ENCODE measurements around the gene KRTAP10-3. TPM values are rescaled to one million over a fixed set of nuclear protein-coding genes. Genes with fewer than 3 reads are reported as not detected.

Gene KRTAP10-3
- total RNA-seq, 1 donor from 2014 or later = not detected

DNA sequence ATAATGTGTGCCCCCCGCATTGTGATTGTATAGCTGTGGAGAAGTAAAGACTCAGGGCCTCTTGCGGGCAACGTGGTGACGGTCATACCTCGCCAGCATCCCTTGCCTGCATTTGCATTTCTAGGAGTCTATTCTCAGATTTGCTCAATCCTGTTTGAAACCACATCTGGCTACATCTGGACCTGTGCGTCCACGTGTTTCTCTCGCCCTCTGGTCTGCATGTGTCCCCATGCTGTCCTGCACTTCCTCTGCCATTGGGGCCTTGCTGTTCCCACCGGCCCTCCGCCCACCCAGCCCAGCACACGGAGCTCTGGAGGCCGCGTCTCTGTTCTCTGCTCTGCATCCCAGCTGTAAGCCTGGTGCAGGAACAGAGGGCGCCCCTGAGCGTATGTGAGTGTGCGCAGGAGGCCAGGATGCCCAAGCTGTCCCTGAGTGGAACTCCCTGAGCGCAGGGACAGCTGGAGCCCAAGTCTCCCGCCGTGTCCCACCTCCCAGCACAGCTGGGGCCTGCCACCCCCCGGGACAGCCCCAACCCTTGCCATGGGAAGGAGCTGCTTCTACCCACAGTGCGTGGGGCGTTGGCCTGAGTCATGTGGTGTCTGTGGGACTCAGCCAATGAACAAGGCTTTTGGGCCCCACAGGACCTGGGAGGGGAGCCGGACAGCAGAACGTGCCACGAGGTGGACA, 8.9 kb downstream of the KRTAP10-3 start:
- peak; percentile 5 for DNase-seq (ENCODE audit: low spot score)

GRCh38 chr21:44548922-44549321, 9.7 kb downstream of the KRTAP10-3 start:
- no peak for DNase-seq (ENCODE audit: low spot score)

DNA sequence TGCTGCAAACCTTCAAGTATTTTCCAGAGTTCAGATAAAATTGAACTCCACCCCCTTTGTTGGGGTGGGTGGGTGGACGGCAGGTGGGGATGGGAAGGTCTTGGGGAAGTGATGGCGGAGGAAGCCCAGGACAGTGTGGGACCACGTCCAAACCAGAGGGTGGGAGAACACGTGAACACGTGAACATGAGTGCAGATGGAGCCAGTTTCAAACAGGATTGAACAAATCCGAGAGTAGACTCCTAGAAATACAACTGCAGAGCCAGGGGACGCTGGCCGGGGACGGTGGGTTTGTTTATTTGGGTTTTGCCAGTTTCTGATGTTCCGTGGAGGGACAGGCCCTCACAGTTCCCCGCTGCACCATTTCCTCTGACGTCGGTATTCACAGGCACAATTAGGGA, 10.2 kb downstream of the KRTAP10-3 start:
- DNase-seq (ENCODE audit: low spot score) = no peak

GRCh38 chr21:44547656-44548331, 10.8 kb downstream of the KRTAP10-3 start:
- no peak for DNase-seq (ENCODE audit: low spot score)

DNA sequence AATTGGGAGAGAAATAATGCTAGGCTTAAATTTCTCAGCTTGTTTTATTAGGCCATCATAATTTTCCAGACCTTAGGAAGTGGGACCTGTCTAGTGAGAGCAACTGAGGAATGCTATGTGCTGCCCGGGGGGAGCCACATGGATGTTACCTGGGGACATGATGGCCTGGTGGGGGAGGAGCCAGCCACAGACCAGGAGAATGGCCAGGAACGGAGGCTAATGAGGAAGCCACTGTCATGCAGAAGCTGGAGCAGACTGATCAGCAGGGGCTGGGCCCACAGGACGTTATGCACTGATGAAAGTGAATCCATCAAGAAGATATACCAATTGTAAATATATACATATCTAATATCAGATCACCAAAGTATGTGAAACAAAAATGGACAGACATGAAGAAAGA, 14.0 kb downstream of the KRTAP10-3 start:
- DNase-seq (ENCODE audit: low spot score) = no peak

GRCh38 chr21:44542716-44543115, 15.9 kb downstream of the KRTAP10-3 start:
- no peak for DNase-seq (ENCODE audit: low spot score)

- DNase-seq (ENCODE audit: low spot score) = no peak
Measured at GRCh38 chr21:44540741-44541288, 17.8 kb downstream of the KRTAP10-3 start.

GRCh38 chr21:44539991-44540666, 18.5 kb downstream of the KRTAP10-3 start, which contains the start of gene KRTAP10-1:
Gene KRTAP10-1 (minus strand): TSS chr21:44540195. CDS start chr21:44540150, 45 bp downstream.
- no peak for DNase-seq (ENCODE audit: low spot score)

GRCh38 chr21:44539046-44539445, 19.5 kb downstream of the KRTAP10-3 start:
- DNase-seq (ENCODE audit: low spot score) = no peak

DNA sequence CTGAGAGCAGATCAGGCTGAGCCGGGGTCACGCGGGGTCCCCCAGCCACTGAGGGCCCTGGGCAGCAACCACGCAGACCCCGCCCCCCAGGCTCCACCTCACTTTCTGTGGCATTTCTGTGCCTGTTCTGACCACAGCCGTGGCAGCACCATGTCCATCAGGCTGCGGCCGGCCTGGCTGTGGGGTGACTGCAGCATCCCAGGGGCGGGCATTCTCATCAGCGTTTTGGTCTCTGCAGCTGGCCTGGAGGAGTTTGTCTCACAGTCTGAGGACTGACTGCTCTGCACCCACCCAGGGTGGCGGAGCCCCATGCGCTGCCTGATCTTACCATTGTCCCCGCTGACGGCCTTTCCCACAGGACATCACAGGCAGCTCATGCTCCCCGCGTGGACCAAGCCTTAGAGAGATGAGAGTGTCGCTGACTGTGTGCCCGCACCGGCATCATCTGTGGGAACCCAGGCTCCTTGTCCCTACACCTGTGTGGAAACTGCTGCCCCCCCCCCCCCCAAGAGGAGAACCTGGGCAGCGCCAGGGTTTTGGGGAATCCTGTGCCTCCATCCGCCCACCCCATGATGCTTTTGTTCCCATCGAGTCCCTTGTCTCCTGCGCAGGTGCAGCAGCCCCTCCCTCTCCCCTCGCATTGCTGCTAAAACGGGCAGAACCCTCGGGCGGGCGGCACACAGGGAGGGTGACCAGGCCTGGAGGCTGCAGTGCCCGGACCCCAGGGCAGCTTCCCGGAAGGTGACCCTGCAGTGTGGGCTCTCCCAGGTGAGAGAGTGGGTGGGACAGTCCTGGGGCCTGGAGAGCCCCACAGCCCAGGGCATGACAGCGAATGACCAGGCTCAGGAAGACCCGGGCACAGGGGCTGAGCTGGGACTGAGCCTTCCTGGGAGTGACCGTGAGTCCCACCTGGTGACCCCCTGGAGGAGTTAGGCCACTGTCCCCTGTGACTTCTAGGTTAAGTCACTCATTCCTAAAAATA, 20.4 kb downstream of the KRTAP10-3 start:
- DNase-seq (ENCODE audit: low spot score) = no peak

DNA sequence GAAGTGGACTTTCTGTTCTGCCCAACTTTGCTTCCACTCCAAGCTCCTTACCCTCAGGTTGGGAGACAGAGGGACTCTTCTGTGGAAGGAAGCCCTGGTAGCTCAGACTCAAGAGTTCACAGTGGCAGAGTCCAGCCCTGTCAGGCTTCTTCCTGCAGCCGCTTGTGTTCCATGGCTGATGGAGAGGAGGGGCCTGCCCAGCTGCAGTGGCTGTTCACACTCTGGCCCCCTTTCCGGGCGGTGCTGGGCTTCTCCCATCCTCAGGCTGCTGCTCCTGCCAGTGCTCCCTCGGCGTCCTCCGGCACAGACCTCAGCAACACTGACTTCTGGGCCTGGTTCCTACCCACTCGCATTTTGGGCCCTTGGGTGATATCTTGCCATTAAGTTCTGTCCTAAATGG, 22.6 kb downstream of the KRTAP10-3 start:
- no peak for DNase-seq (ENCODE audit: low spot score)

GRCh38 chr21:44534688-44535087, 23.9 kb downstream of the KRTAP10-3 start:
- DNase-seq (ENCODE audit: low spot score) = no peak

GRCh38 chr21:44533891-44534627, 24.5 kb downstream of the KRTAP10-3 start:
- DNase-seq (ENCODE audit: low spot score) = no peak

DNA sequence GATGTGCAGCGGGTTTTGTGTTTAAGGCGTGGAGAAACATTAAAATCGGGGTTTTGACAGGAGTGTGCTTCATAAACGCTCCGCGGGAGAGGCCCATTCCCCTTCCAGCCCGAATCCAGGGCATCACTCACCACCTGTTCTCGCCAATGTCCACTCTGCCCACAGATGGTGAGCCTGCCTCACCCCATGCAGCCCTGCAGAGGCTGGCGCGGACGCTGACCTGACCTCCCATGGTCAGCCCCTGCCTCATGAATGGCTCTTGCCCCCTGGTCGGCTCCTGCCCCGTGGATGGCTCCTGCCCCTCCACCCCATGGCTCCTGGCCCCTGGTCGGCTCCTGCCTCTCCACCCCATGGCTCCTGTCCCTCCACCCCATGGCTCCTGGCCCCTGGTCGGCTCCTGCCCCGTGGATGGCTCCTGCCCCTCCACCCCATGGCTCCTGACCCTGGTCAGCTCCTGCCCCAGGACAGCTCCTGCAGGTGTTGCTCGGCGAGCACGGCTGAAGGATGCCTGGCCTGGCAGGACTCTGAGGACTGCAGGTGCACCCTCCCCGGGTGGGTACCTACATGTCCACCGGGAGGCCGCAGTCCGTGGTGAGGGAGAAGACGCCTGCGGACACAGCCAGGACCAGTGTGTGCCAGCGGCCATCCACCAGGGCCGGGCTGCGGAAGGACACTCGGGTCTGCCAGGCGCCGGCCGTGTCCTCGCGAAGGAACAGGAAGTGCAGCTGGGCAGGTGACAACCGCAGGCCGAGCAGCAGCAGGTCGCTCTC, 25.3 kb downstream of the KRTAP10-3 start:
- no peak for DNase-seq (ENCODE audit: low spot score)

DNA sequence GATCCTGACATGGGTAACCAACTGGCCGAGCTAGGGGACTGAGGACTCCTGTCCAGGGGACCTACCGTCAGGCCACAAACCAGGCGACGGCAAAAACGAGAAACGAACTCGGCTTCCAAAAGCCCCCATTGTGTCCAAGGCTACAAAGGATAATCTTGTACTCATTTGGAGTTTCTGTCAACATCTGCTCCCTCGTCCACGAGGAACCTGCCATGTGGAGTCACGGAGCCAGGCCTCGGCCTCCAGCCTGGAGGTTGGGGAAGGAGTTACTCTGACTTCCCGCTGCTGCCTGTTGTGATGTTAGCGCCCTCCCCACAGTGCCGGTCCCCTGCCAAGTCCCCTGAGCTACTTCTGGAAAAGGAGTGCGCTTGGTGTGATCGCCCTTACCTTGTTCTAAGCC, 25.9 kb downstream of the KRTAP10-3 start:
- no peak for DNase-seq (ENCODE audit: low spot score)

- no peak for DNase-seq (ENCODE audit: low spot score)
Measured at GRCh38 chr21:44531606-44532564, 26.7 kb downstream of the KRTAP10-3 start.

DNA sequence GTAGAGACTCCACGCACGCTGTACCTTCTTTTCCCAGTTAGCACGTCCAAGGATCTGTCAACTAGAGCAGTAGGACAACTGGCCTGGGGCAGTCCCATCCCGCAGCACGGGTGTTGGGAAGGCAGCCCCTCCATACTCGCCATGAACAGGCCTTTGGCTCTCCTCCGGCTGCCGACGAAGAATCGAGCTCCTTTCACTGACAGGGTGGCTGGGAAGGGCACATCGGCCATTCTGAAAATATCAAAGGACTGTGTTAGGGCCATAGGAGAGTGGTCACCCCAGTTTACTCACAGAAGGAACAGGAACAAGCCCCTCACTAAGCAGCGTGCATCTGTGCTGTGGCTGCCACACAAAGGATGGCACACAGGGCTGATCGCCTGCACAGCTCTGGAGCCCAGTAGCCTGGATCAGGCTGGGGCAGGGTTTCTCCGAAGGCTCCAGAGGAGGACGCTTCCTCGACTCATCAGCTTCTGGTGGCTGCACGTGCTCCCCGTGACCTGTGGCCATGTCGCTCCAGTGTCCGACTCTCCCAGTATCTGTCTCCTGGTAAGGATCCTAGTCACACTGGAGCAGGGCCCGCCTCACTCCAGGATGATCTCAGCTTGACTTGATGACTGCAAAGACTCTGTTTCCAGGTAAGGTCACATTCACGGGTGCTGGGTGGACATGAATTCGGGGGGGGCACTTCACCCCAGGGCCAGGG, 27.5 kb downstream of the KRTAP10-3 start:
- DNase-seq (ENCODE audit: low spot score) = no peak

All from mucosa of gallbladder (tissue), 1 donor.